Chondrocyte (in vitro differentiated cells): Measurements from ENCODE around the gene SLC34A3. TPM values are rescaled to one million over a fixed set of nuclear protein-coding genes. Genes with fewer than 3 reads are reported as not detected.

Experiments
- DNase-seq: peaks from one replicate; pipeline ENCODE4 v3.0.0; 2021; ENCODE audit warnings: mixed read lengths, low spot score
- H3K27ac Mint-ChIP-seq: one replicate; pipeline ENCODE4 v1.8.0; 2021; ENCODE audit warnings: mild to moderate bottlenecking, moderate library complexity, mixed read lengths; ENCODE audit not compliant: unreplicated experiment
- H3K27me3 Mint-ChIP-seq: 2 replicates; pipeline ENCODE4 v1.8.0; 2021; ENCODE audit warnings: low read depth, mixed read lengths
- H3K36me3 Mint-ChIP-seq: 2 replicates; pipeline ENCODE4 v1.8.0; 2021; ENCODE audit warnings: low read depth, mixed read lengths
- H3K4me1 Mint-ChIP-seq: 2 replicates; pipeline ENCODE4 v1.8.0; 2021; ENCODE audit warnings: low read depth, mild to moderate bottlenecking, mixed read lengths
- H3K4me3 Mint-ChIP-seq: one replicate; pipeline ENCODE4 v1.8.0; 2021; ENCODE audit warnings: mild to moderate bottlenecking, moderate library complexity, mixed read lengths; ENCODE audit not compliant: unreplicated experiment
- H3K9me3 Mint-ChIP-seq: 2 replicates; pipeline ENCODE4 v1.8.0; 2021; ENCODE audit warnings: low read depth, mixed read lengths
- total RNA-seq: library from RNA; stranded (reverse); gene quantifications from 3 replicates; pipeline ENCODE4 v1.2.1, GENCODE V29; 2021
- TF ChIP-seq, protein P1 (sequence below): fragments of 200-600 bp; sonication (generic); IDR thresholded peaks from 2 replicates; pipeline ENCODE4 v1.5.0; 2021; ENCODE audit warnings: antibody characterized with exemption, mild to moderate bottlenecking, moderate library complexity

SLC34A3 gene
- total RNA-seq, 1 donor from 2014 or later, result not detected

DNA sequence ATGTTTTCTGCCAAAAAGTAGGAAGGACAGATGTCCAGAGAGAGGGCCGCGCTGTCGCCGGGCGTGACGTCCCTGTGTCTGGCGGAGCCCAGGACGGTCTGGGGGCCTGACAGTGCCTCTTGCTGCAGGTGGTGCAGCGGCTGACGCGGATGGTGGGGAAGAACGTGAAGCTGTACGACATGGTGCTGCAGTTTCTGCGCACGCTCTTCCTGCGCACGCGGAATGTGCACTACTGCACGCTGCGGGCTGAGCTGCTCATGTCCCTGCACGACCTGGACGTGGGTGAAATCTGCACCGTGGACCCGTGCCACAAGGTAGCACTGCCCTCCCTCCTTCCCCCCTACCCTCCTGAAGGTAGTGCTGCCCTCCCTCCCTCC lies 32.2 kb downstream of the SLC34A3 start:
- peaks cover 4% of the 10 kb centered on the region for H3K36me3 Mint-ChIP-seq
- H3K4me3 Mint-ChIP-seq, result no peak overlapping the region
- TF ChIP-seq, protein P1, sequence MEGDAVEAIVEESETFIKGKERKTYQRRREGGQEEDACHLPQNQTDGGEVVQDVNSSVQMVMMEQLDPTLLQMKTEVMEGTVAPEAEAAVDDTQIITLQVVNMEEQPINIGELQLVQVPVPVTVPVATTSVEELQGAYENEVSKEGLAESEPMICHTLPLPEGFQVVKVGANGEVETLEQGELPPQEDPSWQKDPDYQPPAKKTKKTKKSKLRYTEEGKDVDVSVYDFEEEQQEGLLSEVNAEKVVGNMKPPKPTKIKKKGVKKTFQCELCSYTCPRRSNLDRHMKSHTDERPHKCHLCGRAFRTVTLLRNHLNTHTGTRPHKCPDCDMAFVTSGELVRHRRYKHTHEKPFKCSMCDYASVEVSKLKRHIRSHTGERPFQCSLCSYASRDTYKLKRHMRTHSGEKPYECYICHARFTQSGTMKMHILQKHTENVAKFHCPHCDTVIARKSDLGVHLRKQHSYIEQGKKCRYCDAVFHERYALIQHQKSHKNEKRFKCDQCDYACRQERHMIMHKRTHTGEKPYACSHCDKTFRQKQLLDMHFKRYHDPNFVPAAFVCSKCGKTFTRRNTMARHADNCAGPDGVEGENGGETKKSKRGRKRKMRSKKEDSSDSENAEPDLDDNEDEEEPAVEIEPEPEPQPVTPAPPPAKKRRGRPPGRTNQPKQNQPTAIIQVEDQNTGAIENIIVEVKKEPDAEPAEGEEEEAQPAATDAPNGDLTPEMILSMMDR, result no peak
- no peak for DNase-seq
- no peak overlapping the region for H3K27ac Mint-ChIP-seq
- H3K9me3 Mint-ChIP-seq, result no peaks in the 10 kb centered on the region
- H3K27me3 Mint-ChIP-seq, result no peaks in the 10 kb centered on the region
- H3K4me1 Mint-ChIP-seq, result peaks cover 13% of the 10 kb centered on the region

DNA sequence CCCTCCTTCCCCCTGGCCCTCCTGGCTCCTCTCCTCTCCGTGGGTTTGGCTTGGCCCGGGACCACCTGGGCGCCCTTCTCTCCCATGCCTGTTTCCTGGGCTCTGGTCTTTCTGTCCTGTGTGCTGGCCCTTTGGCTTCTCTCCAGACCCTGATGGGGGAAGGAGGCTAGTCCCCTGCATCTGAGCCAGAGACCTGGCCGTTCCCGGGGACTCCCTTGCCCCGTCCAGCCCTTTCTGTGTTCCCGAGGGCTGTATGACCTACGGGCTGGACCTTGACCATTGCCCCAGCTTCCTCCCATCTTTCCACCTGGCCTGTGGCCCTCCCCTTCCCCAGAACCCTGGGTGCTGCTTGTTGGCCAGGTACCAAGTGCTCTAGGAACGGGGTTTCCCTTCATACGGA lies 32.8 kb downstream of the SLC34A3 start:
- no peak overlapping the region for H3K4me3 Mint-ChIP-seq
- no peak for DNase-seq
- H3K4me1 Mint-ChIP-seq, result peaks cover 19% of the 10 kb centered on the region
- H3K27ac Mint-ChIP-seq, result no peak overlapping the region
- no peaks in the 10 kb centered on the region for H3K27me3 Mint-ChIP-seq
- H3K36me3 Mint-ChIP-seq, result peaks cover 5% of the 10 kb centered on the region
- no peaks in the 10 kb centered on the region for H3K9me3 Mint-ChIP-seq
- TF ChIP-seq, protein P1, result no peak

DNA sequence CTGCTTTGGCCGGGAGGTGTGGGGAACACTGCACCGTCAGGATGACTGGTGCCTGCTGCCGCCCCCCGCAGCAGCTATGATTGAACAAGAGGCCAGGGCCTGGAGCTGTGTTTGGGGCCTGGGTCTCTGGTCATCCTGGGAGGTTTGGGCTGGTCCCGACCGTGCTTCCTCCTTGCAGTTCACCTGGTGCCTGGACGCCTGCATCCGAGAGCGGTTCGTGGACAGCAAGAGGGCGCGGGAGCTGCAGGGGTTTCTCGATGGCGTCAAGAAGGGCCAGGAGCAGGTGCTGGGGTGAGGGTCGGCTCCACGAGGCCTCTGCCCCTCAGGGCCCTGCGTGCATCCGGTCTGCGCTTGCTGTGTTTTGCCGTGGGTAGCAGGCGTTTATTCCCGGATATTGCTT lies 33.4 kb downstream of the SLC34A3 start:
- TF ChIP-seq, protein P1, result no peak
- Mint-ChIP-seq H3K27ac (no peak overlapping the region), H3K4me1 (peaks cover 24% of the 10 kb centered on the region), H3K4me3 (no peak overlapping the region), H3K36me3 (peaks cover 7% of the 10 kb centered on the region), H3K27me3 (no peaks in the 10 kb centered on the region), H3K9me3 (no peaks in the 10 kb centered on the region)
- no peak for DNase-seq

DNA sequence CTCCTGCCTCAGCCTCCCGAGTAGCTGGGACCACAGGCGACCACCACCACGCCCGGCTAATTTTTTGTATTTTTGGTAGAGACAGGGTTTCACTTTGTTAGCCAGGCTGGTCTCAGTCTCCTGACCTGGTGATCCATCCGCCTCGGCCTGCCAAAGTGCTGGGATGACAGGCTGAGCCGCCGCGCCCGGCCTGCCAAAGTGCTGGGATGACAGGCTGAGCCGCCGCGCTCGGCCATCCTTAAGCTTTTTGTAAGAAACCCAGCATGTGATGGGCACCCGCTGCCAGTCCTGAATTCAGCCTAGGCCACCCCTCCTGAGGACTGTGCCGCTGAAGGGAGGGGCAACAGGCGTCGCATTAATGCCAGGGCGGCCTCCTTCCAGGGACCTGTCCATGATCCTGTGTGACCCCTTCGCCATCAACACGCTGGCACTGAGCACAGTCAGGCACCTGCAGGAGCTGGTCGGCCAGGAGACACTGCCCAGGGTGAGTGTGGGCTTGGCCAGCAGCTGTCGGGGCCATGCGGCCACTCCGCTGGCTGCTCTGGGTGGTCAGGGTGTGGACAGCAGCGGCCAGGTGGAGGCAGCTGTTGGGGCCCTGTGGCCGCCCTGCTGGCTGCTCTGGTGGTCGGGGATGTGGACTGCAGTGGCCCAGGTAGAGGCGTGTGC lies 34.9 kb downstream of the SLC34A3 start:
- TF ChIP-seq, protein P1, result no peak
- Mint-ChIP-seq H3K4me3 (no peak overlapping the region), H3K27ac (no peak overlapping the region), H3K27me3 (no peaks in the 10 kb centered on the region), H3K9me3 (no peaks in the 10 kb centered on the region), H3K4me1 (peaks cover 33% of the 10 kb centered on the region), H3K36me3 (peaks cover 13% of the 10 kb centered on the region)
- DNase-seq, result no peak

DNA sequence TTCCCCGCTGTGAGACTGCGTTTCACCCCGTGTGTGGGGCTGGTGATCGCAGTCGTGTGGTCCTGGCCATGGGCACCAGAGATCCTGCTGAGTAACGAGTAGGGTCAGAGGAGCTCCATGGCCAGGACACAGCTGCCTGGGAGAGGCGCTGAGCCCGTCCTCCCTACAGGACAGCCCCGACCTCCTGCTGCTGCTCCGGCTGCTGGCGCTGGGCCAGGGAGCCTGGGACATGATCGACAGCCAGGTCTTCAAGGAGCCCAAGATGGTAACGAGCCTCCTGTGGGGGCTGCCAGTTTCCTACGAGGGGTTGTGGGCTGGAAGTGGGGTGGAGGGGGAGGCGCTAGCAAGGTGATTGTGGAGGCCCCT lies 35.4 kb downstream of the SLC34A3 start:
- TF ChIP-seq, protein P1, result no peak
- H3K4me3 Mint-ChIP-seq, result no peak overlapping the region
- peaks cover 37% of the 10 kb centered on the region for H3K4me1 Mint-ChIP-seq
- no peak overlapping the region for H3K27ac Mint-ChIP-seq
- H3K27me3 Mint-ChIP-seq, result no peaks in the 10 kb centered on the region
- H3K36me3 Mint-ChIP-seq, result peaks cover 13% of the 10 kb centered on the region
- DNase-seq, result no peak
- no peaks in the 10 kb centered on the region for H3K9me3 Mint-ChIP-seq
